ENCODE results near the gene SCN1A. TPM values are rescaled to one million over a fixed set of nuclear protein-coding genes. Genes with fewer than 3 reads are reported as not detected.

Gene SCN1A
- polyA plus RNA-seq, 1 experiment, result 0.28 TPM

DNA sequence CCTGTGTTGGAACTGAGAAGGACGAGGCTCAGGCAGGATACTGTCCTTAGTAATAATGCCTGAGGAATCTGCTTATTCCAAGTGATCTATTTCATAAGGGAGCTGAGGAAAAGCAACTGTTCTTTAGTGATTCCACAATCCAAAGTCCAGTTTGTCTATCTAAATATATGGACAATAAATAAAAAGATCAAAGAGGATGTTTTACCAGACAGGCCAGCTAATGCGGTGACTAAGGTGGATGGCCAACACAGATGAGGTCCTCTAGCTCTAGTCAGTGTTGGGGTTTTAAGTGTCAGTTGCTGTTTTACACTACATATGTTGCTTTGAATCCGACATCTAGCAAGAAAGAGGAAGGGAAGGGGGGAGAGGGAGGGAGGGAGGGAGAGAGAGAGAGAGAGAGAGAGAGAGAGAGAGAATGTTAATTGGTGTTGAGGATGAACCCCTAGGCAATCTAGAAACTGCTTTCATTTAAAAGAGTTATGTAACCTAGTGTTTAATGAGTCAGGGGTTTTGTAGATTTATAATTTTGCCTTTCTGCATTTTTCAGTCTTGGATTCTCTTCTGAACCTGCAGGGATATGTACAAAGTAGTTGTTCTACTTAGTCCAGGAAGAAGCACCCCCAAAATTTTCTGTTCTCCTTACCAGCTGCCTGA, 27.0 kb upstream of the SCN1A start:
- no peaks in the 10 kb centered on the region for H3K27me3 ChIP-seq (ENCODE audit: control insufficient read depth, insufficient read depth, low read length)
- H3K4me3 ChIP-seq (ENCODE audit: low read depth, low read length), result no peak overlapping the region
- TF ChIP-seq, protein P1, sequence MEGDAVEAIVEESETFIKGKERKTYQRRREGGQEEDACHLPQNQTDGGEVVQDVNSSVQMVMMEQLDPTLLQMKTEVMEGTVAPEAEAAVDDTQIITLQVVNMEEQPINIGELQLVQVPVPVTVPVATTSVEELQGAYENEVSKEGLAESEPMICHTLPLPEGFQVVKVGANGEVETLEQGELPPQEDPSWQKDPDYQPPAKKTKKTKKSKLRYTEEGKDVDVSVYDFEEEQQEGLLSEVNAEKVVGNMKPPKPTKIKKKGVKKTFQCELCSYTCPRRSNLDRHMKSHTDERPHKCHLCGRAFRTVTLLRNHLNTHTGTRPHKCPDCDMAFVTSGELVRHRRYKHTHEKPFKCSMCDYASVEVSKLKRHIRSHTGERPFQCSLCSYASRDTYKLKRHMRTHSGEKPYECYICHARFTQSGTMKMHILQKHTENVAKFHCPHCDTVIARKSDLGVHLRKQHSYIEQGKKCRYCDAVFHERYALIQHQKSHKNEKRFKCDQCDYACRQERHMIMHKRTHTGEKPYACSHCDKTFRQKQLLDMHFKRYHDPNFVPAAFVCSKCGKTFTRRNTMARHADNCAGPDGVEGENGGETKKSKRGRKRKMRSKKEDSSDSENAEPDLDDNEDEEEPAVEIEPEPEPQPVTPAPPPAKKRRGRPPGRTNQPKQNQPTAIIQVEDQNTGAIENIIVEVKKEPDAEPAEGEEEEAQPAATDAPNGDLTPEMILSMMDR (IDR thresholded peaks at IDR 0.05; ENCODE audit: insufficient read depth, low read depth, low read length), result no peak
- H3K36me3 ChIP-seq (ENCODE audit: control insufficient read depth, insufficient read depth, low read length), result no peaks in the 10 kb centered on the region
- ChIA-PET POLR2A (no interaction called here), CTCF (no interaction called here)
- DNase-seq (ENCODE audit: low read depth), result no peak

DNA sequence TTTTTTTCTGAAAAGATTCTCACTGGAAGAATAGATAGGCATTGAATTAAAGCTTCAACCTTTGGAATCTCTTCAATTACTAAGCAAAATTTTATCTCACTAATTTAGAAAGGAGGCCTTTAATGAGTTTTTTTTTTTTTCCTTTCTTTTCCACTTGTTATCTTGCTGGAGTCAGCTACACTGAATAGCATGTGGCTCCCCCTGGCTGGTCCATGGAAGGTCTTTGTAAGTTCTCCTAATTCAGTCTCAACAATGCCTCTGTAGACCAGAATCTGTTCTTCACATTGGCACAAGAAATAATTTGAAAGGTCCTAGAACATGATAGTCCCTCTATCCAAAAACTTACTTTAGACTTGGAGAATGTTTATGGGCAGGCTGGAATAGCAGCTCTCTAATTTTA, 24.2 kb upstream of the SCN1A start:
- Histone ChIP-seq H3K27me3 (ENCODE audit: control insufficient read depth, insufficient read depth, low read length) (peaks cover 2% of the 10 kb centered on the region; the same call in 1 of the 2 replicates), H3K4me3 (ENCODE audit: low read depth, low read length) (no peak overlapping the region), H3K36me3 (ENCODE audit: control insufficient read depth, insufficient read depth, low read length) (no peaks in the 10 kb centered on the region)
- no peak for DNase-seq (ENCODE audit: low read depth)
- CTCF ChIA-PET, result interaction anchor here (0.8 kb wide), 1 partner anchor 22 kb away, joined by 4 read pairs; no protein-coding TSS in a partner anchor
- POLR2A ChIA-PET, result no interaction called here
- TF ChIP-seq, protein P1 (IDR thresholded peaks at IDR 0.05; ENCODE audit: insufficient read depth, low read depth, low read length), result no peak

DNA sequence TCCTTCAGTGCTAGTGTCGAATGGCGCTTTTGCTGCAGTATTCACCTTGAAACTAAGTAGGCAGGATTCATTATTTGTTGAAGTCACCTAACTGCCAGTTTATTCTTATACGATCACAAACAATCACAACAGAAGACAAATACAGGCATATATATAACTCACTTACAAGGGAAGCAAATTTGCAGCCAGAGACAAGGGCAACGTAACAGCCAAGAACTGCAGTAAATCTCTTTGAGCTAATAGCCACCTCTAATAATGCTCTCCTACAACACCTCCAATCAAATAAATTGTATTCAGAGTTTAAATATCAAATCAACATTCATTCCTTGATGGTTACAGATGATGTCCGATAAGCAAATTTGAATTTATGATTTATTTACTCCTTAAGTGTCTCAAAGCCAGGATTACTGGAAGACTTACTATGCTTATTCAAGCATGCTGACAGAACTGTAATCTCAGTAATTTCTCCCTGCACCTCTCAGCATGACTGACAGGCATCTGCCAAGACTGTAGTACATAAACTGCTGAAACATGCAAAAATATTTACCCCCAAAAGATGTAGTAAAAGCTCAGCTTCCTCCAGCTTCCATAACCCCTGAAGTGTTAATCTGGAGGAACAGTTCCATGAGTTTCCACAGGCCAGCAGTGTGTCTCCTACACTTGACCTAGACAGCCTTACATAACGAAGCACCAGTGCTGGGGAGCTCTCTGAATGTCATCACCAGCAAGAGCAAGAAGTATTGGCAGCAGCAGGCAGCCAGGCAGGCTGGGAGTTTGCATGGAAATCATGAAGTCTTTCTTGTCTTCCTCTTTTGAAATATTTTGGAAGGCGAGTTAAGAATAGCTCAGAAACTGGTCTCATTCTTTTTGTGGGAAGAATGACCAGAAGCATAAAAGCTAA, 20.9 kb upstream of the SCN1A start:
- Histone ChIP-seq H3K4me3 (ENCODE audit: low read depth, low read length) (no peak overlapping the region), H3K36me3 (ENCODE audit: control insufficient read depth, insufficient read depth, low read length) (no peaks in the 10 kb centered on the region), H3K27me3 (ENCODE audit: control insufficient read depth, insufficient read depth, low read length) (peaks cover 2% of the 10 kb centered on the region; the same call in 1 of the 2 replicates)
- TF ChIP-seq, protein P1 (IDR thresholded peaks at IDR 0.05; ENCODE audit: insufficient read depth, low read depth, low read length), result no peak
- no peak for DNase-seq (ENCODE audit: low read depth)
- ChIA-PET POLR2A (no interaction called here), CTCF (interaction anchor here (1.7 kb wide), 1 partner anchor 22 kb away, joined by 5 read pairs; no protein-coding TSS in a partner anchor)

DNA sequence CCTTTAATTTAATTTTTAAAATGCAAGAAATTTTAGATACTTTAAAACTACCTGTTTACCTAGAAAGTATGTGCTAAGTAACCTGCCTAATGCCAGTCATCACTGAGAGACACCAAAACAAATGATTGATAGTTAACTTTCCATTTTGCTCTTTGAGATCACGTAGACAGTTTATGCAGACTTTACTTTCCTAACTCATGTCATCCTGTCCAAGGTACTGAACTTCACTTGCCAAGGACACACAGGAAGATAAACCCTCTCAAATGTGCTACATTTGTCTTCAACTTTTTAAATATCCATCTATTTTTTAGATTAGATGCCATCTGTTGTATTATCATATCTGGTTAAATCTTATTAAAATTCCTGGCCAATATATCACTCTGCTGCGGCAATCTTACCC, 20.1 kb upstream of the SCN1A start:
- H3K27me3 ChIP-seq (ENCODE audit: control insufficient read depth, insufficient read depth, low read length), result peaks cover 2% of the 10 kb centered on the region; the same call in 1 of the 2 replicates
- TF ChIP-seq, protein P1 (IDR thresholded peaks at IDR 0.05; ENCODE audit: insufficient read depth, low read depth, low read length), result no peak
- no peak overlapping the region for H3K4me3 ChIP-seq (ENCODE audit: low read depth, low read length)
- no peak for DNase-seq (ENCODE audit: low read depth)
- ChIA-PET POLR2A (no interaction called here), CTCF (no interaction called here)
- no peaks in the 10 kb centered on the region for H3K36me3 ChIP-seq (ENCODE audit: control insufficient read depth, insufficient read depth, low read length)

DNA sequence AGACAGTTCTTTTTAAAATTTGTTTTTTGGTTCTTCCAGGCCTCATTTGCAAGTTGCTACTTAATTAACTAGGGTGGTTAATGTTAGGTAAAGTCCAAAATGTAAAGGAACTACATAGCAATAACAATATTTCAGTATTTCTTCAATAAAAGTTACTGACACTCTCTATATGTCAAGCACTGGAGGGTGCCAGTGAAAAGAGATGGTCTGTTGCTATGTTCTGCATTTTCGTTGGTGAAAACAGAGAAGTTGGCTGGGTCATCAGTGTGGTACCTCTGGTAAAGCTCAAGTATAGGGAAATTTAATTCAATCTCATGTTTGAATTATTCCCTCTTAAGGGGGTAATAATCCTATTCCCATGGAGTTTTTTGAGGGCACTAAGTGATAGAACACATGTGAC, 16.3 kb upstream of the SCN1A start:
- DNase-seq (ENCODE audit: low read depth), result no peak
- POLR2A ChIA-PET, result no interaction called here
- no peaks in the 10 kb centered on the region for H3K36me3 ChIP-seq (ENCODE audit: control insufficient read depth, insufficient read depth, low read length)
- TF ChIP-seq, protein P1 (IDR thresholded peaks at IDR 0.05; ENCODE audit: insufficient read depth, low read depth, low read length), result no peak
- CTCF ChIA-PET, result no interaction called here
- H3K27me3 ChIP-seq (ENCODE audit: control insufficient read depth, insufficient read depth, low read length), result peaks cover 2% of the 10 kb centered on the region; the same call in 1 of the 2 replicates
- H3K4me3 ChIP-seq (ENCODE audit: low read depth, low read length), result no peak overlapping the region
